Neural progenitor cell (in vitro differentiated cells): ENCODE measurements around the gene SYTL3. TPM values are rescaled to one million over a fixed set of nuclear protein-coding genes. Genes with fewer than 3 reads are reported as not detected.

Experiments
- DNase-seq: peaks from one replicate; pipeline ENCODE4 v3.0.0-alpha.2; 2016; ENCODE audit warnings: low spot score
- H2AFZ ChIP-seq: fragments of 200-600 bp; sonication (generic); replicated peaks from 2 replicates; pipeline ENCODE4 v1.6.1; 2016; ENCODE audit warnings: antibody characterized with exemption
- H3F3A ChIP-seq: fragments of 200-600 bp; sonication (generic); 2 replicates; pipeline ENCODE4 v1.6.1; 2016; ENCODE audit warnings: antibody characterized with exemption, low read depth
- H3K27ac ChIP-seq: fragments of 200-600 bp; sonication (generic); 2 replicates; pipeline ENCODE4 v1.5.1; 2016; ENCODE audit warnings: mild to moderate bottlenecking
- H3K27me3 ChIP-seq: fragments of 200-600 bp; sonication (generic); 2 replicates; pipeline ENCODE4 v1.6.1; 2016; ENCODE audit warnings: mild to moderate bottlenecking, moderate library complexity
- H3K36me3 ChIP-seq: fragments of 200-600 bp; sonication (generic); 2 replicates; pipeline ENCODE4 v1.5.1; 2016
- H3K4me1 ChIP-seq: fragments of 200-600 bp; sonication (generic); 2 replicates; pipeline ENCODE4 v1.6.1; 2016; ENCODE audit warnings: mixed run types
- H3K4me2 ChIP-seq: fragments of 200-600 bp; sonication (generic); 2 replicates; pipeline ENCODE4 v1.6.1; 2016
- H3K4me3 ChIP-seq: fragments of 200-600 bp; sonication (generic); 2 replicates; pipeline ENCODE4 v1.5.1; 2016
- H3K79me2 ChIP-seq: fragments of 200-600 bp; sonication (generic); 2 replicates; pipeline ENCODE4 v1.6.1; 2016; ENCODE audit warnings: low read depth
- H3K9ac ChIP-seq: fragments of 200-600 bp; sonication (generic); 2 replicates; pipeline ENCODE4 v1.6.1; 2016
- H3K9me3 ChIP-seq: fragments of 200-600 bp; sonication (generic); 2 replicates; pipeline ENCODE4 v1.5.1; 2016; ENCODE audit warnings: low read depth
- H4K20me1 ChIP-seq: fragments of 200-600 bp; sonication (generic); 2 replicates; pipeline ENCODE4 v1.6.1; 2016; ENCODE audit warnings: low read depth
- H3K27ac Mint-ChIP-seq: 3 replicates; pipeline ENCODE4 v1.8.0; 2021; ENCODE audit warnings: mixed read lengths
- H3K27me3 Mint-ChIP-seq: 2 replicates; pipeline ENCODE4 v1.8.0; 2022; ENCODE audit warnings: low read depth, mild to moderate bottlenecking, inconsistent platforms, moderate library complexity, mixed read lengths; ENCODE audit not compliant: insufficient read depth
- H3K36me3 Mint-ChIP-seq: 3 replicates; pipeline ENCODE4 v1.8.0; 2021; ENCODE audit warnings: mixed read lengths
- H3K4me1 Mint-ChIP-seq: 3 replicates; pipeline ENCODE4 v1.8.0; 2021; ENCODE audit warnings: mixed read lengths
- H3K4me3 Mint-ChIP-seq: 3 replicates; pipeline ENCODE4 v1.8.0; 2021; ENCODE audit warnings: mild to moderate bottlenecking, moderate library complexity, mixed read lengths
- H3K9me3 Mint-ChIP-seq: 3 replicates; pipeline ENCODE4 v1.8.0; 2020; ENCODE audit warnings: mixed read lengths
- EZH2 ChIP-seq: fragments of 200-600 bp; sonication (generic); IDR thresholded peaks from 2 replicates; pipeline ENCODE4 v1.6.1; 2017; ENCODE audit warnings: antibody characterized with exemption, mild to moderate bottlenecking, moderate library complexity
- EZH2phosphoT487 ChIP-seq: fragments of 200-600 bp; sonication (generic); IDR thresholded peaks from 2 replicates; pipeline ENCODE4 v1.6.1; 2017; ENCODE audit warnings: antibody characterized with exemption
- total RNA-seq: library from RNA; depleted of rRNA; stranded (reverse); fragments of >200 nt; gene quantifications from 2 replicates; pipeline ENCODE4 v1.2.3, GENCODE V29; 2015; ENCODE audit warnings: low replicate concordance
- TF ChIP-seq, protein P1 (sequence below): fragments of 200-600 bp; sonication (generic); IDR thresholded peaks from 2 replicates; pipeline ENCODE4 v1.5.1; 2017; ENCODE audit warnings: antibody characterized with exemption, mild to moderate bottlenecking

SYTL3 gene
- total RNA-seq, 1 donor from 2014 or later = not detected

- H3K4me1 ChIP-seq = peaks cover 9% of the 10 kb centered on the region
- H3K27ac ChIP-seq = no peak overlapping the region
- H3K4me2 ChIP-seq = no peak overlapping the region
- H2AFZ ChIP-seq = no peak overlapping the region
- Mint-ChIP-seq H3K27me3 (no peaks in the 10 kb centered on the region), H3K27ac (no peak overlapping the region), H3K9me3 (peaks cover 6% of the 10 kb centered on the region), H3K4me1 (peaks cover 12% of the 10 kb centered on the region), H3K4me3 (no peak overlapping the region), H3K36me3 (no peaks in the 10 kb centered on the region)
- no peaks in the 10 kb centered on the region for H4K20me1 ChIP-seq
- H3K4me3 ChIP-seq = no peak overlapping the region
- no peaks in the 10 kb centered on the region for H3F3A ChIP-seq
- H3K9ac ChIP-seq = no peak overlapping the region
- no peak for DNase-seq
- TF ChIP-seq, protein P1, sequence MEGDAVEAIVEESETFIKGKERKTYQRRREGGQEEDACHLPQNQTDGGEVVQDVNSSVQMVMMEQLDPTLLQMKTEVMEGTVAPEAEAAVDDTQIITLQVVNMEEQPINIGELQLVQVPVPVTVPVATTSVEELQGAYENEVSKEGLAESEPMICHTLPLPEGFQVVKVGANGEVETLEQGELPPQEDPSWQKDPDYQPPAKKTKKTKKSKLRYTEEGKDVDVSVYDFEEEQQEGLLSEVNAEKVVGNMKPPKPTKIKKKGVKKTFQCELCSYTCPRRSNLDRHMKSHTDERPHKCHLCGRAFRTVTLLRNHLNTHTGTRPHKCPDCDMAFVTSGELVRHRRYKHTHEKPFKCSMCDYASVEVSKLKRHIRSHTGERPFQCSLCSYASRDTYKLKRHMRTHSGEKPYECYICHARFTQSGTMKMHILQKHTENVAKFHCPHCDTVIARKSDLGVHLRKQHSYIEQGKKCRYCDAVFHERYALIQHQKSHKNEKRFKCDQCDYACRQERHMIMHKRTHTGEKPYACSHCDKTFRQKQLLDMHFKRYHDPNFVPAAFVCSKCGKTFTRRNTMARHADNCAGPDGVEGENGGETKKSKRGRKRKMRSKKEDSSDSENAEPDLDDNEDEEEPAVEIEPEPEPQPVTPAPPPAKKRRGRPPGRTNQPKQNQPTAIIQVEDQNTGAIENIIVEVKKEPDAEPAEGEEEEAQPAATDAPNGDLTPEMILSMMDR = no peak
- no peak for TF ChIP-seq EZH2
- no peak for TF ChIP-seq EZH2phosphoT487
- H3K9me3 ChIP-seq = no peaks in the 10 kb centered on the region
- H3K27me3 ChIP-seq = no peaks in the 10 kb centered on the region
- no peaks in the 10 kb centered on the region for H3K79me2 ChIP-seq
- no peaks in the 10 kb centered on the region for H3K36me3 ChIP-seq
Observed at GRCh38 chr6:158739673-158740072, 89.8 kb downstream of the SYTL3 start.

- no peaks in the 10 kb centered on the region for H4K20me1 ChIP-seq
- H3K36me3 ChIP-seq = no peaks in the 10 kb centered on the region
- H3K4me2 ChIP-seq = no peak overlapping the region
- TF ChIP-seq, protein P1 = no peak
- TF ChIP-seq EZH2phosphoT487 (no peak), EZH2 (no peak)
- no peak overlapping the region for H2AFZ ChIP-seq
- Mint-ChIP-seq H3K27ac (no peak overlapping the region), H3K36me3 (no peaks in the 10 kb centered on the region), H3K4me1 (peaks cover 16% of the 10 kb centered on the region), H3K4me3 (no peak overlapping the region), H3K27me3 (no peaks in the 10 kb centered on the region), H3K9me3 (peaks cover 6% of the 10 kb centered on the region)
- no peak overlapping the region for H3K9ac ChIP-seq
- no peak overlapping the region for H3K27ac ChIP-seq
- peaks cover 9% of the 10 kb centered on the region for H3K4me1 ChIP-seq
- no peak overlapping the region for H3K4me3 ChIP-seq
- DNase-seq = no peak
- no peaks in the 10 kb centered on the region for H3K9me3 ChIP-seq
- no peaks in the 10 kb centered on the region for H3K27me3 ChIP-seq
- H3K79me2 ChIP-seq = no peaks in the 10 kb centered on the region
- no peaks in the 10 kb centered on the region for H3F3A ChIP-seq
Observed at GRCh38 chr6:158743033-158743651, 93.3 kb downstream of the SYTL3 start.

DNA sequence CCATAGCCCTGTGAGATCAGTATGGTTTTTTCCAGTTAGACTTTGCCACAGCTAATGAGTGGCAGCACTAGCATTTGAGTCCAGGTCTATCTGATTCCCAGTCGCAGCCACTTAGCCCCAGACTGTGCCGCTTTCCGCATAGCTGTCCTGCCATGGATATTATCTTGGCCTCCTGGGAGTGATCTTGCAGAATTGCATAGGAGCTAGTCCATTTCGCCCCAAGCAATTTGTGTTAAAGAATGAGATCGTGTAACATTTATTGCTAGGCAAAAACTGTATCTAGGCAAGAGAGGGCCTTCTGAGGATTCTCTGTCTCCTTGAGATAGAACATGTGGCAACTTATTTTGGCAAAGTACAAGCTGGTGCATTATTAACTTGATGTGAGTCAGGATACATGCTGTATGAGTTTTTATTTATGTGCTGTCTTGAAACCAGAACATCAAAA is 95.2 kb downstream of the SYTL3 start:
- Histone ChIP-seq H3K4me2 (no peak overlapping the region), H2AFZ (no peak overlapping the region), H3K27me3 (no peaks in the 10 kb centered on the region), H3K9ac (no peak overlapping the region), H4K20me1 (no peaks in the 10 kb centered on the region), H3K4me3 (no peak overlapping the region), H3K27ac (no peak overlapping the region), H3F3A (no peaks in the 10 kb centered on the region), H3K4me1 (peaks cover 9% of the 10 kb centered on the region), H3K79me2 (no peaks in the 10 kb centered on the region), H3K9me3 (no peaks in the 10 kb centered on the region), H3K36me3 (no peaks in the 10 kb centered on the region)
- Mint-ChIP-seq H3K27ac (no peak overlapping the region), H3K4me3 (no peak overlapping the region), H3K9me3 (peaks cover 2% of the 10 kb centered on the region), H3K36me3 (no peaks in the 10 kb centered on the region), H3K4me1 (peaks cover 16% of the 10 kb centered on the region), H3K27me3 (no peaks in the 10 kb centered on the region)
- DNase-seq = no peak
- no peak for TF ChIP-seq EZH2
- TF ChIP-seq EZH2phosphoT487 = no peak
- TF ChIP-seq, protein P1 = no peak
